Stimulated activated CD8-positive, alpha-beta memory T cell treated with anti-CD3 and anti-CD28 coated beads, Interleukin-15, amount 100 ng/mL, for 1 hour (primary cell): ENCODE measurements around the gene CCDC157.
"Not testable (repeated sequence)": the region's sequence is repeated elsewhere in the genome, so short reads cannot be mapped to it uniquely, and the experiment has no call there.

ENCODE experiments used
- DNase-seq: peaks from one replicate; pipeline ENCODE4 v3.0.0-alpha.2; 2020; ENCODE audit warnings: low read depth

CCDC157 gene

GRCh38 chr22:30326255-30326705 lies 30.5 kb upstream of the CCDC157 start:
- DNase-seq: no peak

- peak; percentile 78 for DNase-seq
These were observed 30.0 kb upstream of the CCDC157 start, which contains the start of gene TBC1D10A for GRCh38 chr22:30326706-30327362. Gene TBC1D10A (minus strand): TSS chr22:30326941. CDS start chr22:30326881, 60 bp downstream.

- DNase-seq: no peak
These were observed 28.9 kb upstream of the CCDC157 start for GRCh38 chr22:30327864-30328345.

- no peak for DNase-seq
These were observed 28.2 kb upstream of the CCDC157 start for GRCh38 chr22:30328466-30329049.

- no peak for DNase-seq
These were observed 24.3 kb upstream of the CCDC157 start for GRCh38 chr22:30332551-30332950.

GRCh38 chr22:30332994-30333706 lies 23.7 kb upstream of the CCDC157 start:
- DNase-seq: no peak

- DNase-seq: no peak
These were observed 23.1 kb upstream of the CCDC157 start for GRCh38 chr22:30333707-30334087.

- no peak for DNase-seq
These were observed 22.2 kb upstream of the CCDC157 start for GRCh38 chr22:30334646-30335045.

- no peak for DNase-seq
These were observed 21.6 kb upstream of the CCDC157 start for GRCh38 chr22:30335236-30335635.

- DNase-seq: no peak
These were observed 19.9 kb upstream of the CCDC157 start for GRCh38 chr22:30336752-30337460.

GRCh38 chr22:30337461-30337778 lies 19.4 kb upstream of the CCDC157 start:
- DNase-seq: no peak

- DNase-seq: not testable (repeated sequence)
These were observed 18.5 kb upstream of the CCDC157 start for GRCh38 chr22:30338341-30338740.

GRCh38 chr22:30338802-30339201 lies 18.0 kb upstream of the CCDC157 start:
- no peak for DNase-seq

GRCh38 chr22:30340911-30341685 lies 15.7 kb upstream of the CCDC157 start:
- no peak for DNase-seq

- DNase-seq: no peak
These were observed 12.2 kb upstream of the CCDC157 start for GRCh38 chr22:30344447-30345200.

- no peak for DNase-seq
These were observed 9.4 kb upstream of the CCDC157 start for GRCh38 chr22:30347255-30347892.

- DNase-seq: no peak
These were observed 8.4 kb upstream of the CCDC157 start for GRCh38 chr22:30348404-30348803.

GRCh38 chr22:30348809-30349208 lies 8.0 kb upstream of the CCDC157 start:
- no peak for DNase-seq

GRCh38 chr22:30351226-30351625 lies 5.6 kb upstream of the CCDC157 start:
- DNase-seq: no peak

GRCh38 chr22:30354644-30355043 lies 2.2 kb upstream of the CCDC157 start:
- no peak for DNase-seq

- DNase-seq: peak; percentile 1
These were observed 396 bp downstream of the CCDC157 start for GRCh38 chr22:30357236-30357570.
